Measurements from ENCODE around the gene PRG2.
"Not testable (repeated sequence)": the region's sequence is repeated elsewhere in the genome, so short reads cannot be mapped to it uniquely, and the experiment has no call there.

PRG2 gene

DNA sequence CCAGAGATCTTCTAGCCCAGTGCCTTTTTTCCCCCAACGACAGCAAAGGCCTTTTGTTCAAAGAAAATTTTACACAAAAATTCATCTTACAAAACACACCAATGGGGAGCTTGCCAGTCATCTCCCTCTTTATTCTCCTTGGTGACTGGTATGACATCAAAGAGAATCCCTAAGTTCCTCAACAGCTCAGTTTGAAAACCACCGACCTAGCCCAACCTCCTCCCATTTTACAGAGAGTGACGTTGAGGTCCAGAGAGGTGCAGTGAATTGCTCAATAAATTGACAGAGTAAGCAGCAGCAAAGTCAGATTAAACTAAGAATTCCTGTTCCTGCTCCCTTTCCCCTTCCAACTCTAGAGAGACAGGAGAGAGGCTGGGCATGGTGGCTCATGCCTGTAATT is 28.7 kb upstream of the PRG2 start:
- no peak for DNase-seq (ENCODE audit: low read depth)

DNA sequence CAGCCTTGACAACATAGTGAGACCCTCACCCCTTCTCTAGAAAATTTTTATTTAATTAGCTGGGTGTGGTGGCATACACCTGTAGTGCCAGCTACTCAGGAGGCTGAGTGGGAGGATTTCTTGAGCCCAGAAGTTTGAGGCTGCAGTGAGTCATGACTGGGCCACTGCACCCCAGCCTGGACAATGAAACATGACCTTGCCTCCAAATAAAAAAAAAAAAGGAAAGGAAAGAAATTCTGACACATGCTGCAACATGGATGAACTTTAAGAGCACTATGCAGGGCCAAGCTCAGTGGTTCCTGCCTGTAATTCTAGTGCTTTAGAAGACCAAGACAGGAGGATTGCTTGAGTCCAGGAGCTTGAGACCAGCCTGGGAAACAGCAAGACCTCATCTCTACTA is 27.7 kb upstream of the PRG2 start:
- DNase-seq (ENCODE audit: low read depth), result no peak

GRCh38 chr11:57417056-57417455 is 26.6 kb upstream of the PRG2 start:
- DNase-seq (ENCODE audit: low read depth), result peak; percentile 90

DNA sequence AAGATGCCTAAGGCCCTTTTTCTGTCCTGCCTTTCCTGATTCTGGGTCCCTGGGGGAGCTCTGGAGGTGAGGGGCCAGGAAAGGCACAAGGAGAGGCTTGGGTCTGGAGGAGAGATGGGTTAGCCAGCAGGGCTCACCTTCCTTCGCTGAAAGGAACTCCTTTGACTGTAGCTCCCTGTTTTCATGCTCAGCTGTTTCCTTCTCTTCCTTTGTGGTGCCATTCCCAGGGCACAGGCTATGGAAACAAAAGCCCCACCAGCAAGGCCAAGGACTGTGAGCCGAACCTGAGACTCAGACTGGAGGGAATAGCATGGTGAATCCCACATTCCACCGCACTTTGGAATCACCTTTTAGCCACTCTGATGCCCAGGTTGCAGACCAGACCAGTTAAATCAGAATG is 26.0 kb upstream of the PRG2 start:
- no peak for DNase-seq (ENCODE audit: low read depth)

- DNase-seq (ENCODE audit: low read depth), result no peak
These were observed 24.3 kb upstream of the PRG2 start for GRCh38 chr11:57414612-57415212.

- no peak for DNase-seq (ENCODE audit: low read depth)
These were observed 23.2 kb upstream of the PRG2 start for GRCh38 chr11:57413681-57414080.

DNA sequence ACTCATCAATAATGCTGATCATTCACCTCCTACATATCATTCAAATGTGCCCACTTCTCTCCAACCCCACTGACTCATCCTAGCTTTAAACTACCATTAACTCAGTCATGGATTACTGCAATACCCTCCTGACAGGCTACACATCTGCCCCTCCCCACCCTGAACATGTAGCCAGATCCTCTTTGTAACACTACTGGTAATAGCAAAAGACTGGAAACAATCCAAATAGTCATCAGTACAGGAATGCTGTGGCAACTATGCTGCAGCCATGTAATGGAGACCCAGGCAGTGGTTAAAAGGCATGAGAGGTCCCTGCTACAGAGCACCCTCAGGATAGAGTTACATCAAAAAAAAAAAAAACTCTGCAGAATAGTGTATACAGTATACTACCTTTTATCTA is 19.8 kb upstream of the PRG2 start:
- peak; percentile 95 for DNase-seq (ENCODE audit: low read depth)

GRCh38 chr11:57409321-57410100 is 19.1 kb upstream of the PRG2 start:
- no peak for DNase-seq (ENCODE audit: low read depth)

- no peak for DNase-seq (ENCODE audit: low read depth)
These were observed 18.3 kb upstream of the PRG2 start for GRCh38 chr11:57408771-57409170.

DNA sequence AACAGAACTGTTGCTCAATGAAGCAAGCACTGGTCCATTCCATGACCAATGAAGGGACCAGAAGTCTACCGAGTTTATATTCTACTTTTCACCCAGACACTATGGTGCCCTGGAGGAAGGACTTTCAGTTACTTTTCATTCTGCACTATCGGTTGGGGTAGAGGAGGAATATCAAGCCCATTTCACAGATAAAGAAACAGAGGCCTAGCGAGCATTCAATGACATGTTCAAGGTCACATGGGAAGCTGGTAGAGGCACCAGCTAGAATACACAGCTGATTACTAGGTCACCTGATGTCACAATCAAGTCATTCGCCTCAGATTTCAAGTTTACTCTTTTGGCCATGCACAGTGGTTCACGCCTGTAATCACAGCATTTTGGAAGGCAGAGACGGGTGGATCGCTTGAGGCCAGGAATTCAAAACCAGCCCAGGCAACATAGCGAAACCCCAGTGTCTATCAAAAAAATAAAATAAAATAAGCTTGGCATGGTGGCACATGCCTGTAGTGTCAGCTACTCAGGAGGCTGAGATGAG is 17.6 kb upstream of the PRG2 start:
- DNase-seq (ENCODE audit: low read depth), result no peak

- DNase-seq (ENCODE audit: low read depth), result no peak
These were observed 16.8 kb upstream of the PRG2 start for GRCh38 chr11:57407010-57407920.

- DNase-seq (ENCODE audit: low read depth), result no peak
These were observed 16.0 kb upstream of the PRG2 start for GRCh38 chr11:57406337-57406904.

DNA sequence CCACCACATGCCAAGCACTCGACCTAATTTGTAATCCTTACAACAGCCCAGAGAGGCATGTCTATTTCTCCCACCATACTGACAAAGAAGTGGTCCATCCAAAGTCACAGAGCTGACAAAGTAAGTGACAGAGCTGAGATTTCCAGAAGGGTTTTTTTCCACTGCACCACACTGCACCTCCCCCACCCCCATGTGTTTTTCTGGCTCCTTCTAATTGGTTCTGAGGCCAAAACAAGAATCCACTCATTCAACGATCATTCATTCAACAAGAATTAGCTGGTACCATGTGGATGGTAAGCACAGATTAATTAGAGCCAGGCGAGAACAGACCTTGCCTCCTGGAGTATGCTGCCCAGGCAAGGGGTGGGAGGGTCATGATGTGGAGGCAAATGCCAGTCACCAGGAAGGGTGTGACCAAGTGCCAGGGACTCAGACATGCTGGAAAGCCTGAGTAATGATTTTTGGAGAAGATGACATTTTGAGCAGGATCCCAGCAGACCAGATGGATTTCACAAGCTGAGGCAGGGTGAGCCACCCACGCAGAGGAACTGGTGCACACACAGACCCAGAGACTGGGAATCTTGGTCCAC is 14.9 kb upstream of the PRG2 start:
- DNase-seq (ENCODE audit: low read depth), result peak; percentile 21

GRCh38 chr11:57403802-57404147 is 13.3 kb upstream of the PRG2 start:
- DNase-seq (ENCODE audit: low read depth), result no peak

DNA sequence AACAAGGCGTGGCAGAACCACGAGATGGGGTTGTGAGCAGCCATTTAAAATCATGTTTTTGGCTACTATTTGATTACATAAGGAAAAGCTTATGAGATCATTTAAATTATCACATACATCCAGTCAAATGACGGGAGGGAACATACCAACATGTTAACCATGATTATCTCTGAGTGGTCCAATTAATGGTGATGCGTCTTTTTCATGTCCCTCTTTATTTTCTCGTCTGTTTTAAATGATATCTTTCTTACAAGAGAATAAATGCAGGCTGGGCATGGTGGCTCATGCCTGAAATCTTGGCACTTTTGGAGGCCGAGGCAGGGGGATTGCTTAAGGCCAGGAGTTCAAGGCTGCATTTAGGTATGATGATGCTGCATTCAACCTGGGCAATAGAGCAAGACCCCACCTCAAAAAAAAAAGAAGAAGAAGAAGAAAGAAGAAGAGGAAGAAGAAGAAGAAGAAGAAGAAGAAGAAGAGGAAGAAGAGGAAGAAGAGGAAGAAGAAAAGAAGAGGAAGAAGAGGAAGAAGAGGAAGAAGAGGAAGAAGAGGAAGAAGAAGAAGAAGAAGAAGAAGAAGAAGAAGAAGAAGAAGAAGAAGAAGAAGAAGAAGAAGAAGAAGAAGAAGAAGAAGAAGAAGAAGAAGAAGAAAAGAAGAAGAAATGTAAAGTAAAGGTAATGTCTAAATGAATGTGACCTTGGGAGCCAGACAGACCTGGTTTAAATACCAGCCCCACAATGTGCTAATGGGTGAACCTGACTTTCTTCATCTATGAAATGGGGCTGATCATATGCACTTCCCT is 12.8 kb upstream of the PRG2 start:
- not testable (repeated sequence) for DNase-seq (ENCODE audit: low read depth)

DNA sequence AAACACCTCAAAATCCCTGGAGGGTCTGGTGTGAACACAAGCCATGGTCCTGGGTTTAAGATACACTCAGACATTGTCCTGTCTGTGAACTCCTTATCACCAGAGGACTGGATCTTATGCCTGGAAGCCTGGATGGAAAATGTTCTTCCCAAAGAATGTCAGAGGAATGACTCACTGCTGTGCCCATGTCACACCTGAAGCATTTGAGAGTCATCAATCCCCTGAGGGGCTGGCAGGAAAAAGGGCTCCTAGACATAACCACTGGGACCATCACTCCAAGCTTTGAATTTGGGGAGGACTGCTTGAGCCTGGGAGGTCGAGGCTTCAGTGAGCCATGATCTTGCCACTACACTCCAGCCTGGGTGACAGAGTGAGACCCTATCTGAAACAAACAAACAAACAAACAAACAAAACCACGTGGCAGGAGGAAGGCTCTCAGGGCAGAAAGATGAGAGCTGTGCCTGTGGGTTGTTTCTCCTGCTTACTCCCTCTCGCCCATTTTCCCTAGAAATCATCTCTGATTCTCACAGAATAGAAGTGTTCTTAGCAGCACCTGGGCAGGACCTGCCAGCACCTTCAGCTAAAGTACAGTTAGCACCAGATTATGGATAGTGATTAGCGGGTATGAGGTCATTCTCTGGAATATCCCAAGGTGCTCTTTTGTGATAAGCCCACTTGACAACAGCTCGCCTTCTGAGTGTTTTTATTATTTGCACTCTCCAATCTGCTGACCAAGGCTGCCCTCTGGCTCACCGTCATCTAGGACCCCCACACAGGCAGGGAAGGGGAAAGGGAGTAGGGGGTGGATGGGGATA is 11.9 kb upstream of the PRG2 start:
- DNase-seq (ENCODE audit: low read depth), result no peak

DNA sequence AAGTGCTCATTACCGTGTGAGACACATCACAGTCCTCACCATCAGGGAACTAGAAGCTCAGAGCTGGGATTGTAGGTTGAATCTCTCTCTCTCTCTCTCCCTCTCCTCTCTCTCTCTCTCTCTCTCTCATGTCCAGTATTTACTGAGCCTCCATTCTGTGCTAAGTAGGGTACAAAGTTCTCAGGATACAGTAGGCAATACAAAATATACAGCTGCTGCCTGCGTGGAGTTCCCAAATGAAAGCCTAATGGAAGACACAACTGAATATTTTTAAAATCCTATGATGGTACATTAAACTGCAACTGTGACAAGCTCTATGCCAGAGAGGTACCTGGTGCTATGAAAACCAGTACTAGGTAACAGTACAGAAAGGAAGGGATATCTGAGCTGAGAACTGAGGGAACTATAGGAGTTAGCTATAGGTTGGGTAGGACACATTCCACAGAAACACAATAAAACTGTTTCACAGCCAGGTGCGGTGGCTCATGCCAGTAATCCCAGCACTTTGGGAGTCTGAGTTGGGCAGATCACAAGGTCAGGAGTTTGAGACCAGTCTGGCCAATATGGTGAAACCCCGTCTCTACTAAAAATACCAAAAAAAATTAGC is 9.6 kb upstream of the PRG2 start:
- DNase-seq (ENCODE audit: low read depth), result no peak

GRCh38 chr11:57399221-57399620 is 8.8 kb upstream of the PRG2 start:
- no peak for DNase-seq (ENCODE audit: low read depth)

- no peak for DNase-seq (ENCODE audit: low read depth)
These were observed 7.0 kb upstream of the PRG2 start for GRCh38 chr11:57397394-57397990.
